ENCODE data around the gene TRIM65.

TRIM65 gene

DNA sequence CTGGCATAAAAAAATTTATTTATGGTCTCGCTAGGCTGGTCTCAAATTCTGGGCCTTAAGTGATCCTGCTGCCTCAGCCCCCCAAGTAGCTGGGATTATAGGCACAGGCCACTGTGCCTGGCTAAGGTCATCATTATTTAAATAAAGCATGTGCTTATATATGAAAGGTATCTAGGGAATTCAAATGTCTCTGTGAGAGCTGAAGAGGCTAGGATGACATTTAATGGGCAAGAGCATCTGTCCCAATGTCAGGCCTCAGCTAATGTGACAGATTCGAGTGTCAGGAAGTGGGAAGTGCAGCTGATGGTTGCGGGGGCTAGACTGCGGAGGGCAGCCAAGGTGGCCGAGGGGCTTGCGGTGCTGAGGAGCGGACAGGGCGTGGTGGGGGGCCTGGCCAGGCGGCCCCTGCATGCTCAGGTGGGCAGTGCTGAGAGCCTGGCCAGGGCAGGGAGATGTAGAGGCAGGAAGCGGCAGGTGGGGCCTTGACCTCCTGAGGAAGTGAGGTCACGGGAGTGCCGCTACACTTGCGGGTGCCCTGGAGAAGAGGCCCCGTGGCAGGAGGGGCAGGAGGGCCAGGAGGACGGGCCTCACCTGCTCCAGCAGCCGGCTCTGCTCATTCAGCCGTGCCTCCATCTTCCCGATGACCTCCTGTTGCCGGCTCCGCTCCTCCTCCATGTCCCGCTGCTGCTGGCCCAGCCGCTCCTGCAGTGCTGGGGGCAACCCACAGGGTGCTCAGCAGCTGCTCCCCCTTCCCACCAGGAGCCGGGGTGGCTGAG is 20.6 kb upstream of the TRIM65 start:
- no peak for DNase-seq

DNA sequence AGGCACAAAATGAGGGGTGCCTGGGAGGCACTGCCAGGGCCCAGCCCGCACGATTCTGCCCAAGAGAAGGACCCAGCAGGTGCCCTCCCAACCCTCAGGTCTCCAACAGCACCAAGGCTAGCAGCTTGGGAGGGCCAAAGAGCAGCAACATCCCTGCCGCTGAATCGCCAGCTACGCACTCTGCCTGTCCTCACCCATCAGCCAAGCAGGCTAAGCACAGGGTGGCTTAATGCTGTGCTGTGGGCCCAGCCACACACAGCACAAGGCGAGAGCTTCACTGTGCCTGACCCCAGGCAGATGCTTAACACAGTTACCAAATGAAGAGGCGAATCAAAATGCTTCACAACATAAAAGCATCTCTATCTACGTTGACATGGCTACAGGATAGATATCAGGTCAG is 18.5 kb upstream of the TRIM65 start:
- DNase-seq, result no peak

DNA sequence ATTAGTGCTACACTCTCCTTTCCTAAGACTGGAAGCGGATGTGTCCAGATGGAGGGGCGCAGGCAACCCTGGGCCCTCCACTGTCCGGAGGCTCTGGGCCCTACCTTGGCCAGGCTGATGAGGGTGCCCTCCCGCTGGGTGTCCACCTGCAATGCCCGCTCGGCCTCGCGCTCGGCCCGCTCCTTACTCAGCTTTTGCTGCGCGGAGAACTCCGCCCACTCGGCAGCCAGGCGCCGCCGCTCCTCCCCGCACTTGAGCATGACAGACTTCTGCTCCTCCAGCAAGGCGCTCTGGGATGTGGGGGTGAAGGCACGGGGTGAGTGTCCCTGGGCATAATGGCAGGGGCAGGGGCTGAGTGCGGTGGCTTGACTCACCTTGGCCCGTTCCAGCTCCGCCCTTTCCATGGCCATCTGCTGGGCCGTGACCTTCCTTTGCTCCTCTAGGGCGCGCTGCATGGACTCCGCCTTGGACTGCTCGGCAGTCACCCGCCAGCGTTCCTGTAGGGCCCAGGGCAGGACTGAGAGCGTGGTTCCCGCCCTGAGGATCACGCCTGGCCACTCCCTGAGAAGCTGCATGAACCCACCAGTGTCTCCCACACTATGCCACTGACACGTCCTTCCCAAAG is 18.0 kb upstream of the TRIM65 start:
- no peak for DNase-seq

DNA sequence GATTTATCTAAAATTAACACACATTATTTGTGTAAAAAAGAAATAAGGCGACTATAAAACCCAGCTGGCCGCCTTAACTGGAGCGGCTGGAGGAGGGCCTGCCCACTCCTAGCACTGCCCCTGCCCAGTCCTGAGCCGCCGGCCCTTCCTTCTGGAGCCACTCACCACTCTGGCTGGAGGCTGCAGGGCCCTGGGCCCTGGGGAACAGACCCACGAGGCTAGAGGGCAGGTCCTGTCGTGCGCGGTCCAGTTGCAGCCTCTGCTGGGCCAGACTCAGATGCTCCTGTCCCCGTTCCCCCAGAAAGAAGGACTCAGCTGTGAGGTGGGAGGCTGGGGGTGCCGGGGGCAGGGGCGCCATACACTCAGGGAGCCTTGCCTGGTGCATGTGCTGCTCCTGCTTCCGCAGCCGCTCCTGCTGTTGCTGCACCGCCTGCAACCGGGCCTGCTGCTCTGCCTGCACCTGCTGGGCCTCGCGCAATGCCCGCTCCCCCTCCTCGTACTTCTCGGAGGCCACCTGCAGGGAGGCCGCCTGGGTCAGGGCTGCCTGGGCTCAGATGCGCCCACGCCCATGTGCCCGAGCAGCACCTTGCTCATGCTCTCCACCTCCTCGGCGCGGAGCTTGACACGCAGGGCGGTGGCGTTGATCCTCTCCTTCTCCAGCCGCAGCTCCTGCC is 16.9 kb upstream of the TRIM65 start:
- no peak for DNase-seq

DNA sequence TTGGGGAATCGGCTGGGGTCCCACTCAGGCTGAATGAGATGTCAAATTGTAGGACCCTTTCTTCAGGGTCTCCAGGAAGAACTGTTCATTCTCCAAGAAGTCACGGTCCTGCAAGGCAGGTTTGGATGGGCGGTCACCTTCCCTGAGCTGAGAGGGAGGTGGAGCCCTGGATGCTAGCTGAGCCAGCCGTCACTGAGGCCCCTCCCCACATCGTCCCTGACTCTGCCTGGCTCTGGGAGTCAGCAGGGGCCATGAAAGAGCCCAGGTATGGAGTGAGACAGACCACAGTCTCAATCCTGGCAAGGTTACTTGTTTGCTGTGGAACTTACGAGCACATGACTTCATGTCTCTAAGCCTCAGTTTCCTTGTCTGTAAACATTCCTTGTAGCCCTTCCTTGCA is 13.9 kb upstream of the TRIM65 start:
- no peak for DNase-seq

DNA sequence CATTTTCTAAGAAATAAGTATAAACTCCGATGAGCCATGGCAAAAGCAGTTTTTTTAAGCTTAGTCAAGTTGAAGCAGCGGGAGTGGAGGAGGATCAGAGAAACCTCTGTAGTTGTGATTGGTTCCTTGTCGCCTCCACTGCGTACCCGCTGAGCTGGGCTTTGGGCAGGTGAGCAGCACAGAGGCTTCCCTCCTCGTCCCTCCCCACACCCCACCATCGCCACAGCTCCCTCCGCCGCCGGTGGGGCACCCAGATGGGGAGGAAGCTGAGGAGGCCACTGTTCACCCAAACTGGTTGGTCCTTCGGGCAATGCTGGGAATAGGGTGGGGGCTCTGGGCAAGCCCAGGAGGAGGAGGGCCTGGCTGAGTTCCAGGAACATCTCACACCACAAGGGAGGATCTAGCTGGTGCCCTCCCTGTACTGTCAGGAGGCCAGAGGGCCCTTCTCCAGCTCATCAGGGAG is 13.1 kb upstream of the TRIM65 start:
- DNase-seq, result no peak

DNA sequence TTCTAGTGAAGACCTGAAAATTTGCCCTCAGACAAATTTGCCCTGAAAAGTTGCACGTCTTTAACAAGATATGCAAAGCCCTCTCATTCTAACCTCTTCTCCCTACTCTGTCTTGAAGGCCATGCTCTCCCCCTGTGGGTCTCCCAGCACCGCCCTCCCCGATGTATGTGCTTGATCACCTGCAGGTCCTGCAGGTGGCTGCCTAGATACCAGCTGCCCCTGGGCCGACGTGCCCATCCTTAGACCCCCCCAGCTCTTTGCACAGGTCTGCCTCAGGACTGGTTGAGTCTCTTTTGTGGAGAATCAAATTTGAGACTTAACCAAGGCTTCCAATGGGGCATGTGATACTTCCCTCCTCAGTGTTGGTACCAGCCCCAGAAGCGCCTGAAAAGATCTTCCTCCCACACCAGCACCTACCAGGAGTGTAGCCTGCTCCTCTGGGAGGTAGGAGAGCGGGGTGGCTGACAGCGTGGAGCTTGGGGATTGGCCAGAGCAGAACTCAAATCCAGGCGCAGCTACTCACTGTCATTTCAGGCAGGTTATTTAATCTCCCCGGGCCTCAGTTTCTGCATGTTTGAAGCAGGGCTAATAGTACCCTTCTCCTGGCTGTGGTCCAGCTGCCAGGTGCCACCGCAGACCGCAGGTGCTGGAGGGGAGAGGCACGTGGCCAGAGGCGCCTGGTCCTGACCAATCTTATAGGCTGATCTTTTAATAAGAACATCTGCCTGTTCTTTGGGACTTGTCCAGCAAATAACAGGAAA is 12.5 kb upstream of the TRIM65 start:
- DNase-seq, result no peak

DNA sequence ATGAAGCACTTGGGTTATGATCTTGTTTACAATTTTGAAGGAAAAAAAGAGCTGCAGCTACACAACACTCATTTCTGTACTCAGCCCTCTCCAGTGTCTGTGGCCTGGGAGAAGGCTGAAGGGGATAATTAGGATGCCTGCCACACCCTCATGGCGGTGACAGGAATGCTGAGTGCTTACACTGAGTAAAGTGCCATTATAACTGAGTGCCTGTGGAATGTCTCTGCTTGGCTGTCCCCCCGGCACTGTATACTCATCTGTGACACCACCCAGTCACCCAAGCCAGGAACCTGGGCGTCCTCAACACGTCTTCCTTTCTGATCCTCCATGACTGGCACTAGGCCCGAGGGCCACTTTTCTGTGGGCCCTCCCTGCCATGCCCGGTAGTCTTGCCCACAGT is 11.4 kb upstream of the TRIM65 start:
- DNase-seq, result no peak

DNA sequence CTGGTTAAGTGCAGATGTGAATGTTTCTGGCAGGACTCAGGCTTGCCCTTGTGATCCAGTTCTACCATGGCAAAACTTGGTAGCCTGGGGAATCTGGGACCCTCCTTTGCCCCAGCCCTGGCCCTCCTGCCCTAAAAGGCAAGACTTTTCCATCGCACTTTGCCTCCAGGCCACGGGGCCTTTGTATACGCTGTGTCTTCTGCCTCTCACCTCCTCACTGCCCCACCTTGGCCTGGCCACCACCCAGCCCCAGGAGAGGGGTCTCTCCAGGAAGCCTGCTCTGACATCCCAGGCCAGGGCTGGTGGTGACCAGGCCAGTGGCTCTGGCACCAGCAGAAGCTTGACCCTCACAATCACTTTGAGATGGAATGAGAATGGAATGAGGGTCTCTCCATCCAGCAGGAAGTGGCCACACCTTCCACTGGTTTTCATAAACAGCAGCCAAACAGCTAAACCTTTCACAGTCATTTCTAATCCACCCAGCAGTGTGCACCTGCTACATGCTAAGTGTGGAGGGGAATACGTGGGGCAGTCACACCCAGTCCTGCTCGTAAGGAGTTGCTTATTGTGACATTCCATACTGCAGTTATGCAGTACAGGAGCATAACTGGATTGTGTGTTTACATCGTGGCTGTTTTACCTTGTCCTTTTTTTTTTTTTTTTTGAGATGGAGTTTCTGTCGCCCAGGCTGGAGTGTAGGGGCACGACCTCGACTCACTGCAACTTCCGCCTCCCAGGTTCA is 9.6 kb upstream of the TRIM65 start:
- no peak for DNase-seq

DNA sequence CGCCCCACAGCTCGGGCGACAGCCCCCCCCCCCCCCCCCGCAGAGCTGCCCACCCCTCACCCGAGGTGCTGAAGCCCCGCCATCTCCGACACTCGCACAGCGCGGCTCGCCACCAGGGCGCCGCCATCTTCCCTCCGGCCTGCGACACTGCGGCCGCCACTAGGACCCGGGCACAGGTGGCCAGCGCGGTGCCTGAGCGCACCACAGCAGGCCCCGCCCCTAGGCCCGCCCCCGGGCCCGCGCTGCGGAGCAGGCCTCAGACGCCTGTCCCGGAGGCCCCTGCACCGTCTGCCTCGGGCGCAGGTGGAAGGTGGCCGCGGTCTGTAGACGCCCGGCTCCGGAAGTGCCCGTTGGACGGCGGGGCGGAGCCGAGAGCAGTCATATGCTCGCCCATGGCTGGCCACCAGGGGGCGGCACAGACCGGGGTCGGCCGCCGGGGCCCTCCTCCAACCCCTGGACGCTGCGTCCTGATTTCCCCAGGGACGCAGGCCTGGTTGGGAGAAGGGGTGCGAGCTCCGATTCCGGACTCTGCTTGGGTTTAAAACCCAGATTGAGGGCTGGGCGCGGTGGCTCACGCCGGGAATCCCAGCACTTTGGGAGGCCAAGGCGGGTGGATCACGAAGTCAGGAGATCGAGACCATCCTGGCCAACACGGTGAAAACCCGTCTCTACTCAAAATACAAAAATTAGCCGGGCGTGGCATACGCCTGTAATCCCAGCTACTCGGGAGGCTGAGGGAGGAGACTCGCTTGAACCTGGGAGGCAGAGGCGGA is 8.2 kb upstream of the TRIM65 start, which contains the start of gene MRPL38:
Gene MRPL38 (minus strand): TSS at position 136 of the 773 bp plus-strand sequence. CDS start 9 bp downstream, at position 127.
- DNase-seq, result peak; percentile 93 to 95

DNA sequence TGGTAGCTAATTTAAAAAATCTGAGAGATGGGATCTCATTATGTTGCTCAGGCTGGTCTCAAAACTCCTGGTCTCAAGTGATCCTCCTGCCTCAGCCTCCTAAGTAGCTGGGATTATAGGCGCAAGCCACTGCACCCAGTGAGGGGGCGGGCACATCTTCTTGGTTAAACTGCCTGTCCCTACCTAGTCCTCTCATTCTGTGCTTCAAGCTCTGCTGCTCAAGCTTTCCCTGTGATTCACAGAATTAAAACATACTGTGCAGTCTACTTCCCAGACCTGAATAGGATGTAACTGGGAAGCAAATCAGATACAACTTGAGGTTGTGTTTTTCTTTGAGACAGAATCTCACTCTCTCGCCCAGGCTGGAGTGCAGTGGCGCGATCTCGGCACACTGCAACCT is 5.7 kb upstream of the TRIM65 start:
- no peak for DNase-seq

DNA sequence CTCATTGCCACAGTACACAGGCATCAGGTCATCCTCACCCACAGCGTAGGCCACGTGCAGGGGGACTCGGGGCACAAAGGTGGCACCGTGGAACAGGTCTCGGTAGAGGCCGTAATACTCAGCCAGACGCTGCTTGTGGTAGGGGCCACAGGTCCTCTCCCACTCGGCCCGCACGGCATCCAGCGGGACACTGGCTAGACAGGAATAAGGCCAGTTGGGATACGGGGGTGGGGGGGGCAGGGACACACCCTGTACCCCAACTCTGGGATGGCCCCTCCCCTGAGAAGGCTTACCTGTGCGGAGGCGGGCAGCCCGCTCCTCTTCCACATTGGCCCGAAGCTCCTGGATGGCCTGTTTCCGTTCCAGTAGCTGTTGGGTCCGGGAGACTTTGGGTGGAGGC is 5.0 kb upstream of the TRIM65 start:
- no peak for DNase-seq

DNA sequence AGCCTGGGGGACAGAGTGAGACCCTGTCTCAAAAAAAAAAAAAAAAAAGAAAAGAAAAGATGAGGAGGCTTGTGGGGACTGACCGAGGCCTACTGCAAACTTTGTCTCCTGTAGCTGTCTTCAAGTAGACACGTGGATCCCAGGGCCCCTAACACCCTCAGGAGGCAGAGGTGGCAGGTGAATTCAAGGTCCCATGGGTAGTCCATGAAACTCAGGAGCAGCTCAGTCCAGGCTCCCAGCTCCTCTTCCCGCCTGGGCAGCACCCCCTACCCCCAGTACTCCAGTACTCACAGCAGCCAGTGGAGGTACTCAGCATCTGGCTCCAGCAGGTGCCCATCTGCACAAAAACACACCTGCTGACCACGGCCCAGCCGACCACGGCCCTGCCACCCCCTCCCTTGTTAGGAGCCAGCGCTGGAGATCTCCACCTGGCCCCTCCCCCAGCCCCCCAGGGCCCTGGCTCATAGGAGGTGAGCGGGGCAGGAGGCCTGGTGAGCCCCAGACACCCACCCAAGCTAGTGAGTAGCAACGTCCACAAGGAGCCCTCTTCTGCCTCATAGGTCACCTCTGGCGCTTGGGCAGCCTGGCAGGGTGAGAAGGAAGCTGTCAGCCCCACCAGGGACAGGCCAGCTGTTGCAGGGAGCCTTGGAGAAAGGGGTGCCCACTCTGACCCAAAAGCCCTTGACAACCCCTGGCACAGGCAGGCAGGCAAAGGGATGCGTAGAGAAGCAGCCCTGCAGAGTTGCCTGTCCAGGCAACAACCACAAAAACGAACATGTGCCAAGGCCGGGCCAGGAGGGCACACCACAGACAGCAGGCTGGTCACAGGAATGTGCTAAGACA is 4.2 kb upstream of the TRIM65 start:
- no peak for DNase-seq

DNA sequence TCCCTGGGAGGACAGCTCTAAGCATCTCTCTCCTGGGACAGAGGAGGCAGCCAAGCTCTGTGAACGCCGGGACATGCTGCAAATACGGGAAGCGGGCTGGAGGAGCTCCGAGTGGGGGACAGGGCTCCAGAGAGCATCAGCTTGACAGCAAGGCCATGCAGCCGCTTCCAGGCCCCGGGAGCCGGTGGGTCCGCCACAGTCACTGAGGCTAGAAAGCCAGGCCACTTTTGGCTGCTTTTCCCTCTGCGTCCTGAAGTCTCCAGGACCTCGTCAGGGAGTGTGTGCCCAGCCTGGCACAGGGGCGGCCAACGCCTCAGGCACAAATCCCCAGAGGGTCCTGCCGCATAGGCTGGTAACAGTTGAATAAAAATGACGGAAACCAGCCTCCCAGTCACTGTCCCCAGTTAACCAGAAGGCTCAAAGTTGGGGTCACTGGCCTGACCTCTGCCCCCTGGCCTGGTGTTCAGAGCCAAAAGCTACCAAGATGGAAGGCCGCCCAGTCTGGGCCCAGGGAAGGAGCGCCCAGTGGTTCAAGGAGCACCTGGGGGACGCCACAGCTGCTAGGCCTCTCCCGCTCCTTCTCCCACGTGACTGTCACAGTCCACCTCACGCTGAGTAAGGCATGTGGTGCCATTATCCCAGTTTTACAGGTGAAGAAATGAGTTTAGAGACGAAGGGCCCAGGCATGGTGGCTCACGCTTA is 3.2 kb upstream of the TRIM65 start:
- no peak for DNase-seq

DNA sequence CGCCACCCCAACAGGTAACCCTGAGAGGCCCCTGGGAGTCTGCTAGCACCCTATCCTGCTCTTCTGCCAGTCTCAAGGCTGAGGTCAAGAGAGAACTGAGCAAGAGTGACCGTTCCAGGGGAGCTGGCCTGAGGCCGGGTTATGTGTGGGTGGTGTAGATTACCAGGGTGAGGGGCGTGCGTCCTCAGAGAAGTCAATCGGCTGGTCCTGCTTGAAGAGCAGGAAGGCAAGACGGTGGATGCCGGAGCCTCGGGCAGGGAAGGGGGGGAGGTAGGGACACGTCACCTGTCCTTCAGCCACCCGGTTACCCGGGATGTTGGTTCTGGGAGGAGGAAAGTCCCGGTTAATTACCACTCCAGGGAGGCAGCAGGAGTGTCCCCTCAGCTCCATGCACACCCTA is 2.6 kb upstream of the TRIM65 start:
- DNase-seq, result no peak

DNA sequence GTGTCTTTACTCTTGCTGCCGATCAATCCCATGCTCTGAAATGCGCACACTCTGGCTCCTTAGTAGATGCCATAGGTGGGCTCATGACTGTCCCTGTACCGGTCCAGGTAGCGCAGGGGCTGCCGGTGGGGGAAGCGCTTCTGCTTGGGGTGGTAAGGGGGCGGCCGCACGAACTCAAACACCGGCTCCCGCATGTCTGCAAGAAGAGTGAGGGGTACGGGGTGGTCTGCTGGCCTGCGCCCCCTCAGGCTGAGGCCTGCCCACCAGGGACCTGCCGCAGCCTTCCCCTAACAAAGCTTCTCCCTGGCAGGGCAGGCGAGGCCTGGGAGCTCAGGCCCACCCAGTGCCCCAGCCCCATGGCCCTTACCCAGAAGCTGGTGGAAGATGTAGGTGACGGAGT is 2.0 kb upstream of the TRIM65 start:
- DNase-seq, result no peak

DNA sequence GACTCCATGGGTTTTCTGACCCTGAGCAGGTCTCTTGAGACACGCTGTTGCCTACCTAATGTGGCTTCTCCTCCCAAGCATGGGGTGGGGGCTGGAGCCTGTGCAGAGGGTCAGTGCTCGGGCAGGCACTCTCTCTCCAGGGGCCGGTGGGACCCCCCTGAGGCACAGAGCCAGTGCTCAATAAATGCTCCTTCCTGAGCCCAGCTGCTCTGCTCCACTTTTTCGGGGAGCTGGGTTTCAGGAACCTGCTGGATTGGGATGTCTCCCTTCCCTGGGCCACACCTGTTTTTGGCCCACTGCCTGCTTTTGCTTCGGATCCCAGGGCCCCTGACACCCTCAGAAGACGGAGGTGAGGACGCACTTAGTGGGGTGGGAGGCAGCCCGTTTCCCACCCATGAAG is 1.3 kb upstream of the TRIM65 start:
- no peak for DNase-seq

DNA sequence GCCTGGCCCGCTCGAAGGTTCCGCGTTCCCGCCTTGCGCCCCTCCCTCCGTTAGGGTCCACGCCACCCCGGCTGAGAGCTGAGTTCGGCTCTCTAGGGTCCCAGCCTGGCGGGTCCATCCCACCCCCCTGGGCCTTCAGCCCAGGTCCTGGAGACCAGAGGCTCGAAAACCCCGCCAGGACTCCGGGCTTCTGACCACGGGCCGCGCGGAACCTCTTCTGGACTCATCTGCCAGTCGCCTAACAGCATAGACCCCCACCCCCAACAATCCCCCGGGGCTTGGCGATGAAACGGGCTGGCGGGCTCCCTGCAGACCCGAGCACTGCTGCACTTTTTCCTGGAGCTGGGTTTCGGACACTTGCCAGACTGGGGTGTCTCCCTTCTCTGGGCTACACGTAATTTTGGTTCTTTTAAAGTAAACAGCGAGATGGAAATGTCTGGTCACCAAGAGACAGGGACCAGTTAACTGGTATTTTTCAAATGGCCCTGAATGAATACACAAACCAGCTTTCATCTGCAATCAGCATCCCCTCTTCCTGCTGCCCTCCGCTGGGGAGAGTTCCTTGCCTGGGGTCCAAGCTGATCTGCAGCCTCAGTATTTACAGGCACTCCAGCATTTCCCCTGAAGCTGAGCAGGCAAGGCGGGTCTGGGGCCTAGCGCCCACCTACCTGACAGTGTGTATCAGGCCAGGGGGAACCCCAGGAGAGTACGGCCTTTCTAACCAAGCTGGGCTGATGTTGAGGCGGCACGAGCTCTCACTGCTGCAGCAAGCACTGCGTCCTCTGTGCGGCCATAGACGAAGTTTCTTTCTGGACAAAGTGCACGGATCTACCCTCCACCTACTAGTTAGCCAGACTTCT is 639 bp upstream of the TRIM65 start:
- no peak for DNase-seq
